ENCODE data around the gene ARMH1. TPM values are rescaled to one million over a fixed set of nuclear protein-coding genes. Genes with fewer than 3 reads are reported as not detected.
"Not testable (repeated sequence)": the region's sequence is repeated elsewhere in the genome, so short reads cannot be mapped to it uniquely, and the experiment has no call there.

The ARMH1 gene
- total RNA-seq, 2 experiments from 2014 or later = 95.7 to 105 TPM

DNA sequence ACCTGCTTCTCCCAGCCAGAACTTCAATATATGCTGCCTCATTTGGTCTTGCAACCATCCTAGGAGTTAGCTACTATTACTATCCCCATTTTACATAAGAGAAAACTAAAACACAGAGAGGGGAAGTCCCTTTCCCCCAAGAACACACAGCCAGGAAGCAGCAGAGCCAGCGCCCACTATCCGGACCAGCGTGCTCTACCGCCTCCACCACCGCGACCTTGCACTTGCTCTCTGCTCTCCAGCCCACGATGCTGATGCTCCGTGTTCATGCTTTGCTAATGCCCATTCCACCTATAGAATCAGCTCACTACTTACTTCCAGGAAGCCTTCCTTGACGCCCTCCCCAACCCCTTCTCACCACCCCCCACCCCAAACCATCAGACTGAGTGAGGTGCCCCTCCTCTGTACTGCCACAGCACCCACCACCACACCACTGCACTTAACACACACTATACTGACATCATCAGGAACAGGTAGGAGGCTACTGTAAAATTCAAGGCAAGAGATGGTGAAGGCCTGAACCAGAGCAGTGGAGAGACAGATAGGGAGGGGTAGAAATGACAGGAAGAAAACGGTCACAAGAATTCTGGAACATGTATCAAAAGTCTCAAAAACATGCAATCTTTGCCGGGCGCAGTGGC is 9.7 kb upstream of the ARMH1 start:
- Mint-ChIP-seq H3K27me3 (no peaks in the 10 kb centered on the region), H3K4me1 (peaks cover 7% of the 10 kb centered on the region), H3K4me3 (peak overlapping the region; percentile 32), H3K9me3 (no peaks in the 10 kb centered on the region), H3K36me3 (peaks cover 3% of the 10 kb centered on the region), H3K27ac (peak overlapping the region; percentile 66)
- ATAC-seq (ENCODE audit: low read depth) (peak; percentile 84), DNase-seq (no peak)
- POLR2A ChIA-PET = interaction anchor here (1.3 to 1.4 kb wide), 2 partner anchors 33 to 56 kb away, joined by 5 to 11 read pairs; no protein-coding TSS in a partner anchor

DNA sequence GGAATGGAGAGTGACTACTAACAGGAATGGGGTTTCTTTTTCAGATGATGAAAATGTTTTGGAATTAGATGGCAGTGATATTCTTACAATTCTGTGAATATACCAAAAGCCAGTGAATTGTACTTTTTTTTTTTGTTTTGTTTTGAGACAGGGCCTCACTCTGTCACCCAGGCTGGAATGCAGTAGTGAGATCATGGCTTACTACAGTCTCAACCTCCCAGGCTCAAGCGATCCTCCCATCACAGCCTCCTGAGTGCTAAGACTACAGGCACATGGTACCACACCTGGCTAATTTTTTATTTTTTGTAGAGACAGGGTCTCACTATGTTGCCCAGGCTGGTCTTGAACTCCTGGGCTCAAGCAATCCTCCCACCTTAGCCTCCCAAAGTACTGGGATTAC is 7.8 kb upstream of the ARMH1 start:
- POLR2A ChIA-PET; H3K4me3 Mint-ChIP-seq; ATAC-seq (ENCODE audit: low read depth); H3K27ac Mint-ChIP-seq; DNase-seq; H3K27me3 Mint-ChIP-seq; H3K4me1 Mint-ChIP-seq; H3K36me3 Mint-ChIP-seq; H3K9me3 Mint-ChIP-seq: not testable (repeated sequence)

- H3K4me1 Mint-ChIP-seq = peaks cover 18% of the 10 kb centered on the region
- ATAC-seq (ENCODE audit: low read depth) = no peak
- peaks cover 2% of the 10 kb centered on the region for H3K36me3 Mint-ChIP-seq
- H3K27me3 Mint-ChIP-seq = no peaks in the 10 kb centered on the region
- H3K27ac Mint-ChIP-seq = no peak overlapping the region
- no peak for DNase-seq
- POLR2A ChIA-PET = interaction anchor here (0.8 to 4.3 kb wide), 2 partner anchors 39 to 51 kb away, joined by 3 to 29 read pairs; no protein-coding TSS in a partner anchor
- no peak overlapping the region for H3K4me3 Mint-ChIP-seq
- H3K9me3 Mint-ChIP-seq = no peaks in the 10 kb centered on the region
Observed at GRCh38 chr1:44670751-44671640, 3.5 kb upstream of the ARMH1 start.

- no peaks in the 10 kb centered on the region for H3K36me3 Mint-ChIP-seq
- no peaks in the 10 kb centered on the region for H3K27me3 Mint-ChIP-seq
- no peak for DNase-seq
- peak overlapping the region; percentile 30 for H3K27ac Mint-ChIP-seq
- POLR2A ChIA-PET = interaction anchor here (1.7 to 4.3 kb wide), 3 partner anchors 40 to 58 kb away, joined by 12 to 44 read pairs (median 29); partner anchors contain the start of gene RNU5D-1
- H3K4me3 Mint-ChIP-seq = peak overlapping the region; percentile 89
- H3K9me3 Mint-ChIP-seq = no peaks in the 10 kb centered on the region
- peaks cover 18% of the 10 kb centered on the region for H3K4me1 Mint-ChIP-seq
- ATAC-seq (ENCODE audit: low read depth) = no peak
Observed at GRCh38 chr1:44672254-44672955, 2.1 kb upstream of the ARMH1 start.

DNA sequence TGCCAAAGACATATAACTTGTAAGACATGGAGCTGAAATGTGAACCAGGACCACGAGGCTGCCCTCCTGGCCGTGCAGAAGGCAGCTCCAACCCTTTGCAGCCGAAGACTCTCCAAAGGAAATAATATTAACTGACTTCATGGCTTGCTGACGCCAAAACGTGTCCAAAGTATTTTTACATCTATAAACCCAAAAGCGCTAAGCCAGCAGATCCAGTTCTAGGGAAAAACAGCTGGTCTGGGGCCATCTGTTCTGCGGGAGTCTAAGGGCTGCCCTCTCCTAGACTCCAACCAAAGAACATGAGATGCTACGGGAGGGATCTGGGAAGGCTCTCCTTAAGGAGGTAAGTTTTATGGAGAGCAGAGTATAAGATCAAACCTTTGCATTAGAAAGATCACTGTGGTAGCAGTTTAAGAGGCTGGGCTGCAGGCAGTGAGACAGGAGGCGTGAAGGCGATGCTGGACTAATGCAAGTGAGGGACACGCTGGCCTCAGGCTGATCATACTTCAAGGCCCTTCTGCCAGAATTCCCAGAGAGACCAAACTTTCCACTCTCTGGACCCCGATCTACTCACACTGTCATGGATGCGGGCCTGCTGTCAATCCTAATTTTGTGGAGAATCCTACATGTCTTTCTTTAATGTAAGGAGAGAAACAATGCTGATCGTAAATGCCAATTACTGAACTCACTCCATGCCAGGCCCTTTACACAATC is 1.4 kb upstream of the ARMH1 start:
- DNase-seq = no peak
- POLR2A ChIA-PET = interaction anchor here (1.3 to 4.3 kb wide), 6 partner anchors 23 to 460 kb away, joined by 3 to 44 read pairs (median 16); partner anchors contain the start of genes DMAP1 and RNU5D-1
- Mint-ChIP-seq H3K27ac (peak overlapping the region; percentile 82), H3K36me3 (no peaks in the 10 kb centered on the region), H3K4me3 (peak overlapping the region; percentile 89), H3K27me3 (no peaks in the 10 kb centered on the region), H3K4me1 (peaks cover 18% of the 10 kb centered on the region), H3K9me3 (no peaks in the 10 kb centered on the region)
- ATAC-seq (ENCODE audit: low read depth) = no peak

- DNase-seq = no peak
- Mint-ChIP-seq H3K4me1 (peaks cover 18% of the 10 kb centered on the region), H3K27ac (peak overlapping the region; percentile 82), H3K9me3 (no peaks in the 10 kb centered on the region), H3K36me3 (no peaks in the 10 kb centered on the region), H3K27me3 (no peaks in the 10 kb centered on the region), H3K4me3 (peak overlapping the region; percentile 89)
- POLR2A ChIA-PET = interaction anchor here (0.8 to 4.3 kb wide), 12 partner anchors 10 to 911 kb away, joined by 3 to 44 read pairs (median 4); partner anchors contain the start of genes DMAP1, NASP, RNU5D-1 and RPS8
- ATAC-seq (ENCODE audit: low read depth) = no peak
Observed at GRCh38 chr1:44673675-44674112, 820 bp upstream of the ARMH1 start.

DNA sequence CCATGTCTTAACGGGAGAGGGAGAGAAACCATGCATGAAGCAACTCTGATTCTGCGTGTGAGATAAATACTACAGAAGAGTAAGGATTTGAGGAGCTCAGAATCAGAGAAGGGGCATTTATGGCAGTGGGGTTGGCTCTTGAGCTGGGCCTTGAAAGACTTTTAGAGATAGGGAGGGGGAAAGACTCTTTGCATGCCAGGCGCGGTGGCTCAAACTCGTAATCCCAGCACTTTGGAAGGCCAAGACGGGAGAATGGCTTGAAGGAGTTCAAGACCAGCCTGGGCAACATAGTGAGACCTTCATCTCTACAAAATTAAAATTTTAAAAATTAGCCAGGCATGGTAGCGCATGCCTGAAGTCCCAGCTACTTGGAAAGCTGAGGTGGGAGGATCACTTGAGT is 672 bp downstream of the ARMH1 start:
- DNase-seq = no peak
- H3K27ac Mint-ChIP-seq = no peak overlapping the region
- H3K9me3 Mint-ChIP-seq = no peaks in the 10 kb centered on the region
- POLR2A ChIA-PET = interaction anchor here (1.5 to 4.3 kb wide), 5 partner anchors 9 to 46 kb away, joined by 4 to 44 read pairs (median 19); no protein-coding TSS in a partner anchor
- H3K4me3 Mint-ChIP-seq = peak overlapping the region; percentile 89
- H3K4me1 Mint-ChIP-seq = peaks cover 18% of the 10 kb centered on the region
- no peaks in the 10 kb centered on the region for H3K27me3 Mint-ChIP-seq
- no peak for ATAC-seq (ENCODE audit: low read depth)
- H3K36me3 Mint-ChIP-seq = no peaks in the 10 kb centered on the region

- H3K9me3 Mint-ChIP-seq = no peaks in the 10 kb centered on the region
- H3K4me3 Mint-ChIP-seq = no peak overlapping the region
- H3K36me3 Mint-ChIP-seq = no peaks in the 10 kb centered on the region
- POLR2A ChIA-PET = interaction anchor here (2.3 to 4.2 kb wide), 2 partner anchors 45 kb away, joined by 6 to 44 read pairs; no protein-coding TSS in a partner anchor
- ATAC-seq (ENCODE audit: low read depth) (no peak), DNase-seq (no peak)
- no peak overlapping the region for H3K27ac Mint-ChIP-seq
- peaks cover 18% of the 10 kb centered on the region for H3K4me1 Mint-ChIP-seq
- H3K27me3 Mint-ChIP-seq = no peaks in the 10 kb centered on the region
Observed at GRCh38 chr1:44676484-44677200, 2.1 kb downstream of the ARMH1 start.

DNA sequence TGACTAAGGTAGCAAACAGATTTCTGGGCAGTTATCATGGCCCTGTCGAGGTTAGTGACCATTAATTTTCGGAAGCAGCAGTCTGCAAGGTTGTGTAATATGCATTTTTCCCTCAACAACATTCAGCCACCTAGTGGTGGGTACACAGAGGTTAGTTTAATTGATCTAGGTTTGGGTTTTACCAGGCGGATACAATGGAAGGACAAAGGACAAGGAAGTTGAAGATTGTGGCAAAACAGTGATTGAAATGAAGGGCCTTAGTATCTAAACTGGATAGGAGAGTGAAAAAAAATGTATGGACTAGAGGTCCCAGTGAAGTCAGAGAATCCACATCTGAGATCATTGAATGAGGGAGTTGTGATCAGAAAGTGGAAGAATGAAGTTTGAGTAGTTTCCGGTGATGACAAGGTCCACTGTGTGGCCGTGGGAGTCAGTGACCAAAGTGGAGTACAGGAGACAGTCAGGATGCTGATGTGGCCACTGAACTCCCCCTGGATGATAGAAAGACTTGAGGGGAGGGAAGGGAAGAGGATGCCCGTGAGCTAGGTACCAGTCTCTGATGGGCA is 2.8 kb downstream of the ARMH1 start:
- DNase-seq (no peak), ATAC-seq (ENCODE audit: low read depth) (no peak)
- Mint-ChIP-seq H3K27ac (no peak overlapping the region), H3K9me3 (no peaks in the 10 kb centered on the region), H3K4me3 (no peak overlapping the region), H3K4me1 (peaks cover 13% of the 10 kb centered on the region), H3K36me3 (no peaks in the 10 kb centered on the region), H3K27me3 (no peaks in the 10 kb centered on the region)
- POLR2A ChIA-PET = interaction anchor here (2.3 kb wide), 1 partner anchor 46 kb away, joined by 6 read pairs; no protein-coding TSS in a partner anchor

- H3K27me3 Mint-ChIP-seq = no peaks in the 10 kb centered on the region
- DNase-seq (no peak), ATAC-seq (ENCODE audit: low read depth) (no peak)
- POLR2A ChIA-PET = no interaction called here
- no peak overlapping the region for H3K27ac Mint-ChIP-seq
- no peaks in the 10 kb centered on the region for H3K9me3 Mint-ChIP-seq
- no peaks in the 10 kb centered on the region for H3K36me3 Mint-ChIP-seq
- no peak overlapping the region for H3K4me3 Mint-ChIP-seq
- peaks cover 10% of the 10 kb centered on the region for H3K4me1 Mint-ChIP-seq
Observed at GRCh38 chr1:44678120-44678519, 3.6 kb downstream of the ARMH1 start.

- POLR2A ChIA-PET = no interaction called here
- Mint-ChIP-seq H3K36me3 (no peaks in the 10 kb centered on the region), H3K27ac (no peak overlapping the region), H3K4me1 (peaks cover 7% of the 10 kb centered on the region), H3K9me3 (no peaks in the 10 kb centered on the region), H3K27me3 (no peaks in the 10 kb centered on the region), H3K4me3 (no peak overlapping the region)
- ATAC-seq (ENCODE audit: low read depth) (no peak), DNase-seq (no peak)
Observed at GRCh38 chr1:44678626-44679025, 4.1 kb downstream of the ARMH1 start.

- POLR2A ChIA-PET = no interaction called here
Observed at GRCh38 chr1:44679468-44679867, 5.0 kb downstream of the ARMH1 start.

More at GRCh38 chr1:44679468-44679867, 5.0 kb downstream of the ARMH1 start:
- no peak for ATAC-seq (ENCODE audit: low read depth)
- Mint-ChIP-seq H3K4me3 (no peak overlapping the region), H3K9me3 (no peaks in the 10 kb centered on the region), H3K36me3 (no peaks in the 10 kb centered on the region), H3K4me1 (peaks cover 10% of the 10 kb centered on the region), H3K27me3 (no peaks in the 10 kb centered on the region), H3K27ac (no peak overlapping the region)
- no peak for DNase-seq
